Kidney capillary endothelial cell (primary cell): Measurements from ENCODE around the gene MBD5.

Experiments used
- DNase-seq: peaks from one replicate; pipeline ENCODE4 v3.0.0-alpha.2; 2018; ENCODE audit warnings: low spot score

The MBD5 gene

GRCh38 chr2:148122788-148123187, 101.9 kb downstream of the MBD5 start:
- DNase-seq = no peak

- no peak for DNase-seq
Observed at GRCh38 chr2:148124271-148124670, 103.4 kb downstream of the MBD5 start.

GRCh38 chr2:148130581-148130980, 109.7 kb downstream of the MBD5 start:
- no peak for DNase-seq

- DNase-seq = no peak
Observed at GRCh38 chr2:148132412-148132811, 111.5 kb downstream of the MBD5 start.

GRCh38 chr2:148135705-148136104, 114.8 kb downstream of the MBD5 start:
- no peak for DNase-seq

- DNase-seq = no peak
Observed at GRCh38 chr2:148136441-148136840, 115.5 kb downstream of the MBD5 start.

- DNase-seq = no peak
Observed at GRCh38 chr2:148161909-148162435, 141.1 kb downstream of the MBD5 start.

GRCh38 chr2:148162871-148163270, 142.0 kb downstream of the MBD5 start:
- no peak for DNase-seq

GRCh38 chr2:148165975-148166374, 145.1 kb downstream of the MBD5 start:
- no peak for DNase-seq

GRCh38 chr2:148167241-148167766, 146.4 kb downstream of the MBD5 start:
- DNase-seq = no peak

- no peak for DNase-seq
Observed at GRCh38 chr2:148167855-148168254, 147.0 kb downstream of the MBD5 start.

- no peak for DNase-seq
Observed at GRCh38 chr2:148172131-148172753, 151.4 kb downstream of the MBD5 start.

- DNase-seq = no peak
Observed at GRCh38 chr2:148173168-148173567, 152.3 kb downstream of the MBD5 start.

GRCh38 chr2:148177559-148177958, 156.7 kb downstream of the MBD5 start:
- DNase-seq = no peak

- DNase-seq = no peak
Observed at GRCh38 chr2:148179724-148180123, 158.8 kb downstream of the MBD5 start.

GRCh38 chr2:148184976-148185375, 164.1 kb downstream of the MBD5 start:
- DNase-seq = no peak

- no peak for DNase-seq
Observed at GRCh38 chr2:148194882-148195281, 174.0 kb downstream of the MBD5 start.

GRCh38 chr2:148201075-148202004, 180.4 kb downstream of the MBD5 start:
- no peak for DNase-seq

- no peak for DNase-seq
Observed at GRCh38 chr2:148202237-148202636, 181.3 kb downstream of the MBD5 start.

GRCh38 chr2:148207111-148207510, 186.2 kb downstream of the MBD5 start:
- DNase-seq = no peak

GRCh38 chr2:148209603-148210002, 188.7 kb downstream of the MBD5 start:
- DNase-seq = no peak

- no peak for DNase-seq
Observed at GRCh38 chr2:148218326-148219075, 197.6 kb downstream of the MBD5 start.
